ENCODE measurements around the gene SH3D21.

The SH3D21 gene

GRCh38 chr1:36328088-36328480 lies 21.9 kb downstream of the SH3D21 start:
- peaks cover 5 to 20% of the 10 kb centered on the region in 2 donors for H3K4me1 ChIP-seq (ENCODE audit: control insufficient read depth in 1 of 2, insufficient read depth in 2 of 2, low read length in 2 of 2)
- no peak overlapping the region for H3K27ac ChIP-seq (ENCODE audit: low read depth, low read length)

GRCh38 chr1:36328713-36329112 lies 22.5 kb downstream of the SH3D21 start:
- peaks cover 4 to 18% of the 10 kb centered on the region in 2 donors for H3K4me1 ChIP-seq (ENCODE audit: control insufficient read depth in 1 of 2, insufficient read depth in 2 of 2, low read length in 2 of 2)
- no peak overlapping the region for H3K27ac ChIP-seq (ENCODE audit: low read depth, low read length)
- no peak overlapping the region for H3K9ac ChIP-seq (ENCODE audit: low read depth in 1 of 2, low read length in 2 of 2)
- no peaks in the 10 kb centered on the region for H3K9me3 ChIP-seq (ENCODE audit: control insufficient read depth in 1 of 2, low read length in 2 of 2)
- H3K4me3 ChIP-seq (ENCODE audit: low read depth in 1 of 2, low read length in 2 of 2) = no peak overlapping the region
- no peaks in the 10 kb centered on the region for H3K36me3 ChIP-seq (ENCODE audit: control insufficient read depth in 1 of 2, insufficient read depth in 2 of 2, low read length in 2 of 2)
- peaks cover 4 to 8% of the 10 kb centered on the region in 2 donors for H3K27me3 ChIP-seq (ENCODE audit: control insufficient read depth in 1 of 2, insufficient read depth in 2 of 2, low read length in 2 of 2)

More at GRCh38 chr1:36328088-36328480, 21.9 kb downstream of the SH3D21 start:
- Histone ChIP-seq H3K9me3 (ENCODE audit: control insufficient read depth in 1 of 2, low read length in 2 of 2) (no peaks in the 10 kb centered on the region), H3K27me3 (ENCODE audit: control insufficient read depth in 1 of 2, insufficient read depth in 2 of 2, low read length in 2 of 2) (peaks cover 4 to 8% of the 10 kb centered on the region in 2 donors), H3K4me3 (ENCODE audit: low read depth in 1 of 2, low read length in 2 of 2) (no peak overlapping the region), H3K36me3 (ENCODE audit: control insufficient read depth in 1 of 2, insufficient read depth in 2 of 2, low read length in 2 of 2) (no peaks in the 10 kb centered on the region), H3K9ac (ENCODE audit: low read depth in 1 of 2, low read length in 2 of 2) (no peak overlapping the region)

- Histone ChIP-seq H3K4me3 (ENCODE audit: low read depth in 1 of 2, low read length in 2 of 2) (no peak overlapping the region), H3K27ac (ENCODE audit: low read depth, low read length) (no peak overlapping the region), H3K4me1 (ENCODE audit: control insufficient read depth in 1 of 2, insufficient read depth in 2 of 2, low read length in 2 of 2) (peaks cover 0 to 7% of the 10 kb centered on the region in 2 donors), H3K27me3 (ENCODE audit: control insufficient read depth in 1 of 2, insufficient read depth in 2 of 2, low read length in 2 of 2) (peaks cover 0 to 3% of the 10 kb centered on the region in 2 donors), H3K36me3 (ENCODE audit: control insufficient read depth in 1 of 2, insufficient read depth in 2 of 2, low read length in 2 of 2) (no peaks in the 10 kb centered on the region), H3K9ac (ENCODE audit: low read depth in 1 of 2, low read length in 2 of 2) (no peak overlapping the region), H3K9me3 (ENCODE audit: control insufficient read depth in 1 of 2, low read length in 2 of 2) (no peaks in the 10 kb centered on the region)
These were observed 23.6 kb downstream of the SH3D21 start for GRCh38 chr1:36329817-36330216.

- Histone ChIP-seq H3K27me3 (ENCODE audit: control insufficient read depth in 1 of 2, insufficient read depth in 2 of 2, low read length in 2 of 2) (peaks cover 0 to under 1% of the 10 kb centered on the region in 2 donors), H3K27ac (ENCODE audit: low read depth, low read length) (no peak overlapping the region), H3K9me3 (ENCODE audit: control insufficient read depth in 1 of 2, low read length in 2 of 2) (no peaks in the 10 kb centered on the region), H3K4me1 (ENCODE audit: control insufficient read depth in 1 of 2, insufficient read depth in 2 of 2, low read length in 2 of 2) (peaks cover 0 to 7% of the 10 kb centered on the region in 2 donors), H3K36me3 (ENCODE audit: control insufficient read depth in 1 of 2, insufficient read depth in 2 of 2, low read length in 2 of 2) (no peaks in the 10 kb centered on the region), H3K4me3 (ENCODE audit: low read depth in 1 of 2, low read length in 2 of 2) (no peak overlapping the region), H3K9ac (ENCODE audit: low read depth in 1 of 2, low read length in 2 of 2) (no peak overlapping the region)
These were observed 24.8 kb downstream of the SH3D21 start for GRCh38 chr1:36330940-36331339.

- H3K9ac ChIP-seq (ENCODE audit: low read depth in 1 of 2, low read length in 2 of 2) = no peak overlapping the region
- no peak overlapping the region for H3K4me3 ChIP-seq (ENCODE audit: low read depth in 1 of 2, low read length in 2 of 2)
- peaks cover 0 to 26% of the 10 kb centered on the region in 2 donors for H3K36me3 ChIP-seq (ENCODE audit: control insufficient read depth in 1 of 2, insufficient read depth in 2 of 2, low read length in 2 of 2)
- H3K4me1 ChIP-seq (ENCODE audit: control insufficient read depth in 1 of 2, insufficient read depth in 2 of 2, low read length in 2 of 2) = no peaks in the 10 kb centered on the region
- H3K9me3 ChIP-seq (ENCODE audit: control insufficient read depth in 1 of 2, low read length in 2 of 2) = no peaks in the 10 kb centered on the region
- H3K27me3 ChIP-seq (ENCODE audit: control insufficient read depth in 1 of 2, insufficient read depth in 2 of 2, low read length in 2 of 2) = no peaks in the 10 kb centered on the region
- H3K27ac ChIP-seq (ENCODE audit: low read depth, low read length) = no peak overlapping the region
These were observed 31.7 kb downstream of the SH3D21 start for GRCh38 chr1:36337830-36338229.

- Histone ChIP-seq H3K27me3 (ENCODE audit: control insufficient read depth in 1 of 2, insufficient read depth in 2 of 2, low read length in 2 of 2) (no peaks in the 10 kb centered on the region), H3K4me1 (ENCODE audit: control insufficient read depth in 1 of 2, insufficient read depth in 2 of 2, low read length in 2 of 2) (no peaks in the 10 kb centered on the region), H3K36me3 (ENCODE audit: control insufficient read depth in 1 of 2, insufficient read depth in 2 of 2, low read length in 2 of 2) (peaks cover 5 to 39% of the 10 kb centered on the region in 2 donors), H3K9ac (ENCODE audit: low read depth in 1 of 2, low read length in 2 of 2) (no peak overlapping the region), H3K9me3 (ENCODE audit: control insufficient read depth in 1 of 2, low read length in 2 of 2) (no peaks in the 10 kb centered on the region), H3K4me3 (ENCODE audit: low read depth in 1 of 2, low read length in 2 of 2) (no peak overlapping the region), H3K27ac (ENCODE audit: low read depth, low read length) (no peak overlapping the region)
These were observed 33.0 kb downstream of the SH3D21 start for GRCh38 chr1:36339215-36339614.

GRCh38 chr1:36339615-36340014 lies 33.4 kb downstream of the SH3D21 start:
- Histone ChIP-seq H3K4me3 (ENCODE audit: low read depth in 1 of 2, low read length in 2 of 2) (no peak overlapping the region), H3K4me1 (ENCODE audit: control insufficient read depth in 1 of 2, insufficient read depth in 2 of 2, low read length in 2 of 2) (no peaks in the 10 kb centered on the region), H3K27ac (ENCODE audit: low read depth, low read length) (no peak overlapping the region), H3K9me3 (ENCODE audit: control insufficient read depth in 1 of 2, low read length in 2 of 2) (no peaks in the 10 kb centered on the region), H3K36me3 (ENCODE audit: control insufficient read depth in 1 of 2, insufficient read depth in 2 of 2, low read length in 2 of 2) (peaks cover 9 to 43% of the 10 kb centered on the region in 2 donors), H3K27me3 (ENCODE audit: control insufficient read depth in 1 of 2, insufficient read depth in 2 of 2, low read length in 2 of 2) (no peaks in the 10 kb centered on the region), H3K9ac (ENCODE audit: low read depth in 1 of 2, low read length in 2 of 2) (no peak overlapping the region)

- Histone ChIP-seq H3K4me1 (ENCODE audit: control insufficient read depth in 1 of 2, insufficient read depth in 2 of 2, low read length in 2 of 2) (no peaks in the 10 kb centered on the region), H3K4me3 (ENCODE audit: low read depth in 1 of 2, low read length in 2 of 2) (no peak overlapping the region), H3K9me3 (ENCODE audit: control insufficient read depth in 1 of 2, low read length in 2 of 2) (no peaks in the 10 kb centered on the region), H3K27ac (ENCODE audit: low read depth, low read length) (no peak overlapping the region), H3K9ac (ENCODE audit: low read depth in 1 of 2, low read length in 2 of 2) (no peak overlapping the region), H3K36me3 (ENCODE audit: control insufficient read depth in 1 of 2, insufficient read depth in 2 of 2, low read length in 2 of 2) (peaks cover 27 to 61% of the 10 kb centered on the region in 2 donors), H3K27me3 (ENCODE audit: control insufficient read depth in 1 of 2, insufficient read depth in 2 of 2, low read length in 2 of 2) (no peaks in the 10 kb centered on the region)
These were observed 35.6 kb downstream of the SH3D21 start for GRCh38 chr1:36341626-36342320.

GRCh38 chr1:36342426-36343185 lies 36.4 kb downstream of the SH3D21 start:
- H3K36me3 ChIP-seq (ENCODE audit: control insufficient read depth in 1 of 2, insufficient read depth in 2 of 2, low read length in 2 of 2) = peaks cover 32 to 69% of the 10 kb centered on the region in 2 donors
- no peaks in the 10 kb centered on the region for H3K27me3 ChIP-seq (ENCODE audit: control insufficient read depth in 1 of 2, insufficient read depth in 2 of 2, low read length in 2 of 2)
- no peak overlapping the region for H3K27ac ChIP-seq (ENCODE audit: low read depth, low read length)
- H3K9ac ChIP-seq (ENCODE audit: low read depth in 1 of 2, low read length in 2 of 2) = no peak overlapping the region
- no peaks in the 10 kb centered on the region for H3K4me1 ChIP-seq (ENCODE audit: control insufficient read depth in 1 of 2, insufficient read depth in 2 of 2, low read length in 2 of 2)
- no peaks in the 10 kb centered on the region for H3K9me3 ChIP-seq (ENCODE audit: control insufficient read depth in 1 of 2, low read length in 2 of 2)
- no peak overlapping the region for H3K4me3 ChIP-seq (ENCODE audit: low read depth in 1 of 2, low read length in 2 of 2)

GRCh38 chr1:36343651-36344394 lies 37.7 kb downstream of the SH3D21 start:
- no peaks in the 10 kb centered on the region for H3K4me1 ChIP-seq (ENCODE audit: control insufficient read depth in 1 of 2, insufficient read depth in 2 of 2, low read length in 2 of 2)
- H3K27me3 ChIP-seq (ENCODE audit: control insufficient read depth in 1 of 2, insufficient read depth in 2 of 2, low read length in 2 of 2) = no peaks in the 10 kb centered on the region
- H3K27ac ChIP-seq (ENCODE audit: low read depth, low read length) = no peak overlapping the region
- peaks cover 43 to 80% of the 10 kb centered on the region in 2 donors for H3K36me3 ChIP-seq (ENCODE audit: control insufficient read depth in 1 of 2, insufficient read depth in 2 of 2, low read length in 2 of 2)
- H3K9me3 ChIP-seq (ENCODE audit: control insufficient read depth in 1 of 2, low read length in 2 of 2) = no peaks in the 10 kb centered on the region
- no peak overlapping the region for H3K4me3 ChIP-seq (ENCODE audit: low read depth in 1 of 2, low read length in 2 of 2)
- H3K9ac ChIP-seq (ENCODE audit: low read depth in 1 of 2, low read length in 2 of 2) = no peak overlapping the region
